ENCODE data around the gene PABPC1L2A.

- TF ChIP-seq EP300 (IDR thresholded peaks at IDR 0.05) (no peak), POLR2A (IDR thresholded peaks at IDR 0.05) (no peak), CTCF (IDR thresholded peaks at IDR 0.05) (no peak)
Observed at GRCh38 chrX:73076838-73077237, 2.5 kb downstream of the PABPC1L2A start.
